K562 (cell line): Measurements from ENCODE around the gene SUN5. TPM values are rescaled to one million over a fixed set of nuclear protein-coding genes. Genes with fewer than 3 reads are reported as not detected.

Experiments
- ATAC-seq: fragments of 200-7000 bp; cut with Tn5 transposase; 3 replicates; pipeline ENCODE4 v1.9.1; 2020; ENCODE audit warnings: moderate library complexity
- BruUV-seq: library from RNA; stranded (reverse); fragments of 400-500 nt; replicated peaks from 2 replicates; lab custom pipeline; 2021; lab: Mats Ljungman, UMichigan
- CTCF ChIA-PET: fragments of 300-600 bp; formaldehyde crosslinking; extraction: SDS; loops from one replicate; lab custom pipeline; 2021; ENCODE audit warnings: low intra/inter-chr PET ratio; lab: Yijun Ruan, JAX
- POLR2A ChIA-PET: fragments of 300-600, 350-650 bp; sonication (Branson Sonifier 250); formaldehyde crosslinking; extraction: SDS; loops from one replicate; lab custom pipeline; 2021; ENCODE audit warnings: antibody characterized with exemption, inconsistent platforms; lab: Yijun Ruan, JAX
- DNase-seq, 4 experiments: peaks; one replicate each; pipeline versions ENCODE4 v3.0.0 to v3.0.0-alpha.2; 2011 to 2018; ENCODE audit warnings: low spot score in 3 of 4, mixed read lengths in 3 of 4; ENCODE audit errors: extremely low read depth in 1 of 4
- FAIRE-seq: peaks from 2 replicates; lab custom pipeline; 2011; peaks lifted over from hg19 to GRCh38; lab: Jason Lieb, UNC
- H2AFZ ChIP-seq: 2 replicates; pipeline ENCODE4 v1.6.0; 2011; ENCODE audit warnings: low read depth, low read length, control low read depth, inconsistent platforms
- H3K27ac ChIP-seq: fragments of 200-600 bp; 3 replicates; pipeline ENCODE4 v1.8.0; 2011; ENCODE audit warnings: low read depth, mild to moderate bottlenecking, control low read depth, inconsistent platforms, low read length, moderate library complexity, mixed read lengths; ENCODE audit errors: extremely low read depth
- H3K27me3 ChIP-seq, 2 experiments: fragments of 300-600 bp in 1 of 2; 2 replicates in 1 of 2; 3 replicates in 1 of 2; pipeline versions ENCODE4 v1.6.0 to v1.8.0; 2011; ENCODE audit warnings: inconsistent platforms in 2 of 2, low read length in 2 of 2, mild to moderate bottlenecking in 1 of 2, mixed read lengths in 1 of 2, moderate library complexity in 1 of 2; ENCODE audit not compliant: control insufficient read depth in 2 of 2, insufficient read depth in 2 of 2
- H3K36me3 ChIP-seq: fragments of 300-600 bp; 3 replicates; pipeline ENCODE4 v1.8.0; 2011; ENCODE audit warnings: mild to moderate bottlenecking, low read length, inconsistent platforms; ENCODE audit not compliant: control insufficient read depth, insufficient read depth
- H3K4me1 ChIP-seq, 2 experiments: fragments of 200-600 bp in 1 of 2; replicated peaks in 1 of 2; 2 replicates in 1 of 2; 3 replicates in 1 of 2; pipeline versions ENCODE4 v1.5.1 to v1.8.0; 2011; ENCODE audit warnings: inconsistent platforms in 2 of 2, low read length in 2 of 2, mild to moderate bottlenecking in 1 of 2, mixed read lengths in 1 of 2, moderate library complexity in 1 of 2; ENCODE audit not compliant: control insufficient read depth in 2 of 2, insufficient read depth in 2 of 2
- H3K4me2 ChIP-seq: 2 replicates; pipeline ENCODE4 v1.6.1; 2011; ENCODE audit warnings: low read length, control low read depth, inconsistent platforms, mixed read lengths; ENCODE audit not compliant: insufficient read depth
- H3K4me3 ChIP-seq: fragments of 200-600 bp; sonication (generic), shearing (Covaris generic); 2 replicates; pipeline ENCODE4 v1.5.1; 2016; ENCODE audit warnings: control low read depth, inconsistent platforms
- H3K79me2 ChIP-seq: fragments of 200-600 bp; 3 replicates; pipeline ENCODE4 v1.8.0; 2011; ENCODE audit warnings: low read length, inconsistent platforms; ENCODE audit not compliant: control insufficient read depth, insufficient read depth
- H3K9ac ChIP-seq, 2 experiments: 2 replicates each; pipeline versions ENCODE4 v1.6.0 to v1.6.1; 2011; ENCODE audit warnings: low read depth in 2 of 2, low read length in 2 of 2, control low read depth in 1 of 2, inconsistent platforms in 1 of 2, mild to moderate bottlenecking in 1 of 2, mixed read lengths in 1 of 2; ENCODE audit not compliant: insufficient read depth in 1 of 2
- H3K9me1 ChIP-seq: one replicate; pipeline ENCODE4 v1.6.0; 2011; ENCODE audit warnings: inconsistent platforms, mild to moderate bottlenecking, low read length, moderate library complexity; ENCODE audit not compliant: control insufficient read depth, insufficient read depth
- H3K9me3 ChIP-seq: replicated peaks from 2 replicates; pipeline ENCODE4 v1.5.1; 2011; ENCODE audit warnings: low read depth, low read length, inconsistent platforms; ENCODE audit not compliant: control insufficient read depth, insufficient read depth
- H4K20me1 ChIP-seq: replicated peaks from 2 replicates; pipeline ENCODE4 v1.6.1; 2011; ENCODE audit warnings: low read length, inconsistent platforms, mixed read lengths; ENCODE audit not compliant: control insufficient read depth, insufficient read depth
- CBFA2T2 ChIP-seq: fragments of 450-650 bp; conservative IDR thresholded peaks from 2 replicates; pipeline ENCODE4 v1.6.1; 2017; ENCODE audit warnings: mild to moderate bottlenecking
- FIP1L1 ChIP-seq: fragments of 200-400 bp; formaldehyde crosslinking; IDR thresholded peaks from 2 replicates; pipeline ENCODE4 v1.6.1; 2018; ENCODE audit warnings: mild to moderate bottlenecking, low read depth, low read length; ENCODE audit not compliant: poor library complexity, severe bottlenecking
- KLF1 ChIP-seq: fragments of 450-650 bp; IDR thresholded peaks from 2 replicates; pipeline ENCODE4 v1.6.1; 2016; ENCODE audit warnings: missing genetic modification characterization, missing compliant biosample characterization
- RBM17 ChIP-seq: fragments of 200-400 bp; formaldehyde crosslinking; IDR thresholded peaks from 2 replicates; pipeline ENCODE4 v1.6.1; 2017; ENCODE audit warnings: low read depth, mild to moderate bottlenecking, low read length, borderline replicate concordance
- TCF7L2 ChIP-seq: fragments of 150-350 bp; IDR thresholded peaks from 2 replicates; pipeline ENCODE4 v1.6.1; 2016; ENCODE audit warnings: low read depth, mild to moderate bottlenecking, low read length, moderate library complexity
- ZFP30 ChIP-seq: fragments of 250-450 bp; sonication (Bioruptor Pico); IDR thresholded peaks from 2 replicates; pipeline ENCODE4 v1.8.0; 2022; ENCODE audit warnings: moderate library complexity, mild to moderate bottlenecking, inconsistent platforms, borderline replicate concordance
- ZNF212 ChIP-seq: fragments of 450-650 bp; formaldehyde crosslinking; IDR thresholded peaks from 2 replicates; pipeline ENCODE4 v1.4.0; 2020; ENCODE audit warnings: mild to moderate bottlenecking
- ZNF347 ChIP-seq: fragments of 450-650 bp; formaldehyde crosslinking; IDR thresholded peaks from 2 replicates; pipeline ENCODE4 v1.4.0; 2020; ENCODE audit warnings: low read depth, mild to moderate bottlenecking, moderate library complexity
- WGBS: fragments of 100-300 bp; shearing (Covaris generic); methylation state at CpG from one replicate; pipeline ENCODE4 v1.1.6; 2016; ENCODE audit warnings: low coverage, mixed read lengths; ENCODE audit not compliant: insufficient coverage; ENCODE audit errors: missing lambda C conversion rate; 5-methylcytosine and 5-hydroxymethylcytosine counted together
- in situ Hi-C: fragments of 300-500 bp; cut with MboI; formaldehyde crosslinking; loops from 4 replicates; pipeline ENCODE4 v1.15.0; 2018; ENCODE audit warnings: inconsistent platforms, mixed read lengths
- intact Hi-C: fragments of 100-400 bp; cut with micrococcal nuclease; formaldehyde crosslinking; loops from 2 replicates; pipeline ENCODE4 v1.14.2; 2022
- polyA plus RNA-seq, 8 experiments: library from polyadenylated mRNA; depleted of rRNA in 4 of 8; stranded (reverse) in 5 of 8; unstranded in 3 of 8; fragments of >200 nt; fragmentation: Nextera tagmentation in 2 of 8; fragmentation: Illumina TruSeq in 1 of 8; extraction: Ambion mirVana in 2 of 8; extraction: Trizol in 1 of 8; gene quantifications; 2 replicates each; pipeline versions ENCODE4 v1.2.1 to v1.2.3, GENCODE V29; 2011 to 2014; ENCODE audit warnings: inconsistent platforms in 1 of 8, missing spikeins in 1 of 8
- total RNA-seq, 7 experiments: library from RNA; depleted of rRNA in 6 of 7; stranded (reverse); fragments of >200 nt in 6 of 7; fragmentation: Illumina TruSeq in 2 of 7; extraction: Trizol in 2 of 7; gene quantifications; 2 replicates each; pipeline versions ENCODE4 v1.2.1 to v1.2.3, GENCODE V29; 2011 to 2021; ENCODE audit warnings: low replicate concordance in 1 of 7
- TF ChIP-seq, protein P1 (sequence below): IDR thresholded peaks from 2 replicates; pipeline ENCODE4 v1.6.1; 2016; ENCODE audit warnings: missing genetic modification characterization, missing compliant biosample characterization

The SUN5 gene
- total and polyA plus RNA-seq, 9 of the 15 experiments (the other 6 are each of a cell fraction or from before 2014, with no cell fraction given): not detected

DNA sequence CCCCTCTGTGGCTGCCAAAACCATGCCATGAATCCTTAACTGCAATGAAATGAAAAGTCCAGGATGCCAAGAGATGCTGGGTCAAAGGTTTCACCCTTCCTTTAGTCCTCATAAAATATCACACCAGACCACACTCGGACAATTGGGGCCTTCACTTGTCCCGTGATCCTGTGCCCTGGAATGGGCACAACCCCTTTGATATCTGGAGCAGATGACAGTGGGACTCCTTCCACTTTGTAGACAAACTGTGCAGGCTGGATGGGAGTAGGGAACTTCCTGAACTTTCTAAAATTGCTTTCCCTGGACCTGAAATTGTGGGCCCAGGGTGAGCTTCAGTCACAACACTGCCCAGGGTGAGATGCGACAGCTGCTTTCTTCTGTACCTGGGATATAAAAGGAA, 17.6 kb upstream of the SUN5 start:
- intact Hi-C loops: no loop called here
- H3K9me3 ChIP-seq: no peaks in the 10 kb centered on the region
- in situ Hi-C loops: no loop called here

More for the DNA sequence above, 17.6 kb upstream of the SUN5 start:
- no peak for TF ChIP-seq ZNF347 (CRISPR knock-in tag)
- TF ChIP-seq ZNF212 (CRISPR knock-in tag): no peak
- TF ChIP-seq TCF7L2: no peak
- no peak for TF ChIP-seq FIP1L1
- TF ChIP-seq ZFP30 (CRISPR knock-in tag): no peak
- TF ChIP-seq CBFA2T2: no peak
- TF ChIP-seq, protein P1, sequence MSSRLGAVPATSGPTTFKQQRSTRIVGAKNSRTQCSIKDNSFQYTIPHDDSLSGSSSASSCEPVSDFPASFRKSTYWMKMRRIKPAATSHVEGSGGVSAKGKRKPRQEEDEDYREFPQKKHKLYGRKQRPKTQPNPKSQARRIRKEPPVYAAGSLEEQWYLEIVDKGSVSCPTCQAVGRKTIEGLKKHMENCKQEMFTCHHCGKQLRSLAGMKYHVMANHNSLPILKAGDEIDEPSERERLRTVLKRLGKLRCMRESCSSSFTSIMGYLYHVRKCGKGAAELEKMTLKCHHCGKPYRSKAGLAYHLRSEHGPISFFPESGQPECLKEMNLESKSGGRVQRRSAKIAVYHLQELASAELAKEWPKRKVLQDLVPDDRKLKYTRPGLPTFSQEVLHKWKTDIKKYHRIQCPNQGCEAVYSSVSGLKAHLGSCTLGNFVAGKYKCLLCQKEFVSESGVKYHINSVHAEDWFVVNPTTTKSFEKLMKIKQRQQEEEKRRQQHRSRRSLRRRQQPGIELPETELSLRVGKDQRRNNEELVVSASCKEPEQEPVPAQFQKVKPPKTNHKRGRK (tag): no peak
- TF ChIP-seq RBM17: no peak
- TF ChIP-seq KLF1: no peak
- no peaks in the 10 kb centered on the region for H3K79me2 ChIP-seq
- H2AFZ ChIP-seq: no peak overlapping the region
- DNase-seq (no peak), ATAC-seq (no peak), FAIRE-seq (no peak)
- H4K20me1 ChIP-seq: no peaks in the 10 kb centered on the region; the same call in 1 of the 2 replicates
- H3K9me1 ChIP-seq: peaks cover 2% of the 10 kb centered on the region
- H3K4me3 ChIP-seq: no peak overlapping the region
- H3K36me3 ChIP-seq: no peaks in the 10 kb centered on the region
- ChIA-PET CTCF (no interaction called here), POLR2A (no interaction called here)
- H3K4me1 ChIP-seq: 0 out of 5 replicates have a peak, but pooled peaks cover 0 to 3% of the 10 kb centered on the region in 2 experiments
- no peak overlapping the region for H3K4me2 ChIP-seq
- peaks cover 2 to 26% of the 10 kb centered on the region in 2 experiments; a peak in 3 of 5 replicates for H3K27me3 ChIP-seq
- BruUV-seq: no TSS peak
- 0% methylated on average over 3 of the region's 3 CpGs for WGBS
- no peak overlapping the region for H3K27ac ChIP-seq
- no peak overlapping the region for H3K9ac ChIP-seq
